Small intestine (tissue), 7 donors: ENCODE data around the gene HIVEP1. TPM values are rescaled to one million over a fixed set of nuclear protein-coding genes. Genes with fewer than 3 reads are reported as not detected.

ENCODE experiments used
- DNase-seq, 2 donors: peaks; one replicate each; pipeline versions ENCODE4 v3.0.0 to v3.0.0-alpha.2; 2013
- FAIRE-seq: peaks from 2 replicates; lab custom pipeline; 2012; peaks lifted over from hg19 to GRCh38; lab: Jason Lieb, UNC
- H3K27ac ChIP-seq, 3 donors: one replicate each; pipeline ENCODE4 v1.5.1; 2013; ENCODE audit warnings: low read length in 2 of 3, mild to moderate bottlenecking in 2 of 3, control low read depth in 1 of 3, inconsistent platforms in 1 of 3, low read depth in 1 of 3, moderate library complexity in 1 of 3
- H3K27me3 ChIP-seq, 3 donors: one replicate each; pipeline ENCODE4 v1.6.1; 2013; ENCODE audit warnings: low read length in 3 of 3, inconsistent platforms in 1 of 3; ENCODE audit not compliant: control insufficient read depth in 3 of 3, insufficient read depth in 3 of 3
- H3K36me3 ChIP-seq, 3 donors: one replicate each; pipeline ENCODE4 v1.6.1; 2013; ENCODE audit warnings: low read length in 3 of 3, inconsistent platforms in 1 of 3, low read depth in 1 of 3, mild to moderate bottlenecking in 1 of 3, moderate library complexity in 1 of 3; ENCODE audit not compliant: control insufficient read depth in 3 of 3, insufficient read depth in 2 of 3
- H3K4me1 ChIP-seq, 3 donors: one replicate each; pipeline ENCODE4 v1.6.1; 2013; ENCODE audit warnings: low read length in 2 of 3, inconsistent platforms in 1 of 3, low read depth in 1 of 3, mild to moderate bottlenecking in 1 of 3, moderate library complexity in 1 of 3; ENCODE audit not compliant: control insufficient read depth in 3 of 3, insufficient read depth in 2 of 3
- H3K4me3 ChIP-seq, 3 donors: one replicate each; pipeline ENCODE4 v1.5.1; 2013; ENCODE audit warnings: low read length in 3 of 3, control low read depth in 1 of 3, inconsistent platforms in 1 of 3, low read depth in 1 of 3, mild to moderate bottlenecking in 1 of 3, moderate library complexity in 1 of 3
- H3K9me3 ChIP-seq, 2 donors: one replicate each; pipeline ENCODE4 v1.6.1; 2013; ENCODE audit warnings: low read depth in 1 of 2, low read length in 1 of 2; ENCODE audit not compliant: control insufficient read depth in 2 of 2, insufficient read depth in 1 of 2
- WGBS, 3 donors: extraction: QIAGEN DNeasy Blood & Tissue Kit; methylation state at CpG; one replicate each; pipeline ENCODE4 v1.1.7; 2013; 5-methylcytosine and 5-hydroxymethylcytosine counted together
- polyA plus RNA-seq, 4 donors: library from polyadenylated mRNA; stranded (reverse) in 3 of 4; unstranded in 1 of 4; fragments of 200-250 nt in 3 of 4; fragments of 120-200 nt in 1 of 4; gene quantifications; one replicate each; pipeline versions ENCODE4 v1.2.1 to v1.2.3, GENCODE V29; 2013
- donor health status: healthy with polysubstance abuse.
- donor health status: control.
- donor health status: control.
- donor health status: Bipolar disorder and iron deficiency.
- donor health status: healthy.

HIVEP1 gene
- polyA plus RNA-seq, 4 donors: 4.9 to 25.4 (median 6.4) TPM

DNA sequence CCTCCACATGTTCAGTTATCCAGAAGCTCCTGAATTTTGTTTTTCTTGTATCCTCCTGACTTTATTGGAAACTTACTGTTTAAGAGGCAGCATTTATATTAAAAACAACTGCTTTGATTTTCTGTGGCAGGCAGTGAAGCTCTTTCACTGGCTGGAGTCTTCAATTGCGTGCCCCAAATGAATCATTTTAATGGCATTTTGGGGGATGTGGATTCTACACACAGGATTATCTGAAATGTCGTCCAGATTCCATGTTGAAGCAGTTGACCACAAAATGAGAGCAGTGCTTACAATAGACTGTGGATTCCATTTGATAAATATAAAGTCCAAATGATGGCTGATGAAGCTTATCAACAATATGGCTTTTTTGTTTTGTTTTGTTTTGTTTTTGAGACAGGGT is 41.0 kb upstream of the HIVEP1 start:
- H3K9me3 ChIP-seq: no peaks in the 10 kb centered on the region
- H3K27me3 ChIP-seq: no peaks in the 10 kb centered on the region
- WGBS, 3 donors: 75 to 87% (median 78%) methylated on average over 2 of the region's 2 CpGs
- DNase-seq: no peak
- no peak for FAIRE-seq
- H3K4me1 ChIP-seq: no peaks in the 10 kb centered on the region
- no peak overlapping the region for H3K27ac ChIP-seq
- no peaks in the 10 kb centered on the region for H3K36me3 ChIP-seq
- H3K4me3 ChIP-seq: no peak overlapping the region

DNA sequence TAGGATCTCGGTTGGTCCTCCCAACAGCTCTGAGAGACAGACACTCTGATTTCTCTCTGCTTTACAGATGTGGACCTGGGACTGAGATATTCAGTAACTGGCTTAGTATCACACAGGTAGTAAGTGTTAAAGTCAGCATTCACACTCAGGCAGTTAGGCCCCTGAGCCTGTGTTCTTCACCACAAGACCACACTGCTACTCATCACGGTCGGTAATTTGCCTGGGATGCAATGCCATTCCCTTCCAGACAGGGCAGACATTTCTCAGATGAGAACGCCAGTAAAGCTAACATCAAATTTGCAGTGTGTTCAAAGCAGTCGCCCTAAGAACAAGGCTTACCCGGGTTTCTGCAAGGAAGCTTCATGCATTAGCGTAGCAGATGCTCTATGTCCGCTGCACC is 39.8 kb upstream of the HIVEP1 start:
- no peaks in the 10 kb centered on the region for H3K27me3 ChIP-seq
- H3K4me1 ChIP-seq: no peaks in the 10 kb centered on the region
- WGBS, 3 donors: 88 to 93% (median 91%) methylated on average over 8 of the region's 8 CpGs
- no peak for FAIRE-seq
- no peak for DNase-seq
- H3K9me3 ChIP-seq: no peaks in the 10 kb centered on the region
- H3K36me3 ChIP-seq: no peaks in the 10 kb centered on the region
- H3K4me3 ChIP-seq: no peak overlapping the region
- no peak overlapping the region for H3K27ac ChIP-seq

DNA sequence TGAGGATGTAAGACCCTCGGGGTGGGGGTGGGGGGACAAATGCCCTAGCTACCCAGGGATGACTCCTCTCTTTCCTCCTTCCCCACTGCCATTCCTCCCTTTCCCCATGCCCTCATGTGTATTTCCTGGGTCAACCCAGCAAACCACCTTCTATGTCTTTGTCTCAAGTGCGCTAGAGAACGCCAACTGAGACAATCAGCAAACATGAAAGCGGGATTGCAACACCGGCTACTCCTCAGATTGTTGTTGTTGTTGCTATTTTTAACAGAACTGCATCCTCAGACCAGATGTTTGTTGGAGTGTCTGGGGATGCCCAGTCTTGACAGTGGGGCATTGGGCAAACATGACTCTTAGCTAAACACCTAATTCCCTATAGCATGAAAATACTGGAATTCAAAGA is 39.3 kb upstream of the HIVEP1 start:
- no peaks in the 10 kb centered on the region for H3K36me3 ChIP-seq
- no peaks in the 10 kb centered on the region for H3K9me3 ChIP-seq
- DNase-seq (no peak), FAIRE-seq (no peak)
- 84 to 90% (median 88%) methylated on average over 5 of the region's 5 CpGs for WGBS, 3 donors
- no peak overlapping the region for H3K27ac ChIP-seq
- H3K4me3 ChIP-seq: no peak overlapping the region
- H3K27me3 ChIP-seq: no peaks in the 10 kb centered on the region
- no peaks in the 10 kb centered on the region for H3K4me1 ChIP-seq

DNA sequence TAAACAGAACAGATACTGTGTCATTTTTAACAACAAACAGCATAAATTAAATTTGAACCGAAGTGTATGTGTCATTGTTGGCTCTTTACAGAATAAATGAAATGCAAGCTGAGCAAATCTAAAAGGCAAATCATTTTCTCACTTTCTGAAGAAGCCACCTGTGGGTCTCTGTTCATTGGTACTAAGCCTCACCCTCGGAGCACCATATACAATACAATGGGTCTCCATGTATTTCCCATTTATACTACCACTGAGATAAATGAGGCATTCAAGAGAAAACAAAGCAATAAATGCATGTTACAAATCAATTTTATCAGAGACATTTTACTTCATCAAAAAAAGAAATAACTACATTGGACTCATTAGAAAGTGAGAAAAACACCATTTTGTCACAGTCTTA is 38.9 kb upstream of the HIVEP1 start:
- Histone ChIP-seq H3K4me3 (no peak overlapping the region), H3K9me3 (no peaks in the 10 kb centered on the region), H3K27me3 (no peaks in the 10 kb centered on the region), H3K36me3 (no peaks in the 10 kb centered on the region), H3K27ac (no peak overlapping the region), H3K4me1 (no peaks in the 10 kb centered on the region)
- FAIRE-seq: no peak
- WGBS, 3 donors: 83 to 92% (median 91%) methylated on average over 2 of the region's 2 CpGs
- no peak for DNase-seq

DNA sequence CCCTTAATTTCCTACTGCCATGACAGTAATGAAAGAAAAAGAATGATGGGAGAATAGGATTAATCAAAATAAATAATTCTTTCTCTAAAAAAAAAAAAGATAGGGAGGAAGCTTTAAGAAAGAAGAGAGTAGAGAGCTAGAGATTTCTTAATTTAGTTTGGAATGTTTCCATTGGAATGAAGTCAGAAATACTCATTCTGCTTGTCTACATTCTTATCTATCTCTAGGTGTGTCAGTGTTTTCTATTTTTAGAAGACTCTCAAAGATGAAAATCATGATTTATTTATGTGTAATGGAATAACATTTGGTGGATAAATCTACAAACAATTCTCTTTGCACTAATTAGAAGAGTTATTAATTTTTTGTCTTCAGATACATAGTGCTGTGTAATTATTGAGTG is 38.0 kb upstream of the HIVEP1 start:
- DNase-seq (no peak), FAIRE-seq (no peak)
- no peak overlapping the region for H3K27ac ChIP-seq
- no peak overlapping the region for H3K4me3 ChIP-seq
- H3K36me3 ChIP-seq: no peaks in the 10 kb centered on the region
- H3K9me3 ChIP-seq: no peaks in the 10 kb centered on the region
- H3K4me1 ChIP-seq: no peaks in the 10 kb centered on the region
- H3K27me3 ChIP-seq: no peaks in the 10 kb centered on the region

DNA sequence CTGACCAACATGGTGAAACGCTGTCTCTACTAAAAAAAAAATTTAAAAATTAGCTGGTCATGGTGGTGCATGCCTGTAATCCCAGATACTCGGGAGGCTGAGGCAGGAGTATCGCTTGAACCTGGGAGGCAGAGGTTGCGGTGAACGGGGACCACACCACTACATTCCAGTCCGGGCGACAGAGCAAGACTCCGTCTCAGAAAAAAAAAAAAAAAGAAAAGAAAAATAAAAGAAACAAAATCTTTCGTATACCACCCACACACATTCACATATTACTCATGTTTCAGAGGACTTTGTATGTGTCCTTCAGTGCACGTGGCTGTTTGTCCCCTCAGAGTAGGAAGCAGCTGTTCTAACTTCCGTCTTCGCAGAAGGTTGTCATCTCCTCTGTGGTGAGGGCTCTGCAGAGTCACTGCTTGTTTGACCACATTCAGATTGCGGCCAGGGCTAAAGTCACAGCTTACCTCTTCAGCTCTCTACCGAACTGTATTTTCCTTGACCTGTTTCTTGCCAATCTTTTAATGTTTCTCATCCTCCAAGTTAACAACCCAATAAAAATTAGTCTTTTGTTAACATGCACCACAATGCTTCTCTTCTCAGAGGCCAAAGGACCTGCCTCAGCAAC is 36.6 kb upstream of the HIVEP1 start:
- FAIRE-seq: no peak
- Histone ChIP-seq H3K27me3 (no peaks in the 10 kb centered on the region), H3K4me1 (no peaks in the 10 kb centered on the region), H3K9me3 (no peaks in the 10 kb centered on the region), H3K27ac (no peak overlapping the region), H3K4me3 (no peak overlapping the region), H3K36me3 (no peaks in the 10 kb centered on the region)
- peak in 1 of 2 donors; percentile 25 for DNase-seq
- WGBS, 3 donors: 74 to 94% (median 80%) methylated on average over 14 of the region's 14 CpGs

DNA sequence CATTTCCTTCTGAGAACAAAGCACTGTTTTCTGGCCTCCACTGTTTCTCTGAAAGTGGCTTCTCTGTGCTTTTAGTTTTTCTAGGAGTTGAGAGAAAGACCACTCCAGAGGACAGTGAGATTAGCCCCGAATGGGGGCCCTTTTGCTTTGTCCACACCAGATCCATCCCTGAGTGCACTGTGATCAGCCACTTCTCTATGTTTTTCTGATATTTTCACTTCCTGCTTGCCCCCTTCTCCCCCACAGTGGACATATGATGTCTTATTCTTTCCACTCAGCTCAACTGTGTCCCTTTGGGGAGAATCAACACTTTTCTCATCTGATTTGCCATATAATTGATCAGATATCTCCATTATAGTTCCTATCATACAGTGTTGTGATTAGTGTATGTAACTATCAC is 35.6 kb upstream of the HIVEP1 start:
- Histone ChIP-seq H3K9me3 (no peaks in the 10 kb centered on the region), H3K27ac (no peak overlapping the region), H3K27me3 (no peaks in the 10 kb centered on the region), H3K4me1 (no peaks in the 10 kb centered on the region), H3K36me3 (no peaks in the 10 kb centered on the region), H3K4me3 (no peak overlapping the region)
- 86 to 97% (median 90%) methylated on average over 1 of the region's 1 CpG for WGBS, 3 donors
- DNase-seq (no peak), FAIRE-seq (no peak)

DNA sequence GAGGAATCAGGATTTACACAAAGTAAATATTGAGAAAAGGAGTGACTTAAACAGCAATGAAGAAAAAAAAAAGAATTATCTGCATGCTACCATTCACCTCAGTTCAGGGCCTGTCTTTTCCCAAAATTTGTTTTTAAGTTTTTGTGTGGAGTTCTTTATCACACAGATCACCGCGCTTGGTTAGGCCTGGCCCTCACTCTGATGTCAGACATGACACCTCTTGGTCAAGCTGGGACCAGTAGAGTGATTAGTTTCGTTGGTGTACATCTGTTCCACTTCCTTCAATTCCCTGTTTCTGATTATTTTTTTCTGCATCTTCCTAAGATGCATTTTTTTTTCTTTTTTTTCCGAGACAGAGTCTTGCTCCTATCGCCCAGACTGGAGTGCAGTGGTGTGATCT is 34.9 kb upstream of the HIVEP1 start:
- H3K4me1 ChIP-seq: no peaks in the 10 kb centered on the region
- no peak overlapping the region for H3K27ac ChIP-seq
- no peaks in the 10 kb centered on the region for H3K27me3 ChIP-seq
- no peaks in the 10 kb centered on the region for H3K36me3 ChIP-seq
- FAIRE-seq (no peak), DNase-seq (no peak)
- no peaks in the 10 kb centered on the region for H3K9me3 ChIP-seq
- H3K4me3 ChIP-seq: no peak overlapping the region
- 93 to 95% (median 94%) methylated on average over 5 of the region's 5 CpGs for WGBS, 3 donors

DNA sequence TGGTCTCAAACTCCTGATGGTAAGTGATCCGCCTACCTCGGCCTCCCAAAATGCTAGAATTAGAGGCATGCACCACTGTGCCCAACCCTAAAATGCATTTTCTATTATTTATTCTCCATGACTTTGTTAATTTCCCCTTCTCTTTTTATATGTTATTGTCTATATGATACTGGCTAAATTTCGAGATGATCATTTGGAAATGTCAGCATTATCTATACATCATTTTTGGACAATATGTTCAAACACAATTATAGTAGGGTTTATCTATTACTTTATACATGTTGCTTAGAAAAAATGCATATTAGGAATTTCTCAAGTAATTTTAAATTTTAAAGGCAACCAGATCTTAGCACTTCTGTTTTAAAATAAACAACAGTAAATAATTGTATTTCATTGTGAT is 34.4 kb upstream of the HIVEP1 start:
- Histone ChIP-seq H3K27me3 (no peaks in the 10 kb centered on the region), H3K4me1 (no peaks in the 10 kb centered on the region), H3K9me3 (no peaks in the 10 kb centered on the region), H3K36me3 (no peaks in the 10 kb centered on the region), H3K27ac (no peak overlapping the region), H3K4me3 (no peak overlapping the region)
- no peak for DNase-seq
- 98 to 99% (median 99%) methylated on average over 3 of the region's 3 CpGs for WGBS, 3 donors
- FAIRE-seq: no peak
